H1 (cell line): Measurements from ENCODE around the gene AP1M1. TPM values are rescaled to one million over a fixed set of nuclear protein-coding genes. Genes with fewer than 3 reads are reported as not detected.

Source experiments
- CHD7 ChIP-seq: fragments of 300-600 bp; sonication (generic); IDR thresholded peaks from 2 replicates; pipeline ENCODE4 v1.7.1; 2012; ENCODE audit warnings: low read length, moderate library complexity, mild to moderate bottlenecking, inconsistent platforms; ENCODE audit not compliant: insufficient replicate concordance
- JUND ChIP-seq: IDR thresholded peaks from 2 replicates; pipeline ENCODE4 v1.6.1; 2011; ENCODE audit warnings: mild to moderate bottlenecking, improper control_type of control experiment, low read length
- TEAD4 ChIP-seq: IDR thresholded peaks from 2 replicates; pipeline ENCODE4 v1.6.1; 2012; ENCODE audit warnings: low read depth, low read length, inconsistent platforms, mixed read lengths
- polyA plus RNA-seq, 7 experiments: library from polyadenylated mRNA; depleted of rRNA in 3 of 7; stranded (reverse) in 5 of 7; unstranded in 2 of 7; fragments of >200 nt in 5 of 7; fragments of 200-250 nt in 2 of 7; gene quantifications; 1 replicate in 5 of 7; 2 replicates in 1 of 7; 4 replicates in 1 of 7; pipeline versions ENCODE4 v1.2.1 to v1.2.3, GENCODE V29; 2011 to 2013; ENCODE audit warnings: missing spikeins in 2 of 7, mixed read lengths in 2 of 7
- total RNA-seq: library from RNA; stranded (reverse); fragmentation: NEBNext Ultra II Directional; extraction: Animal tissue kit (Norgen Biotek cat#: 25700); gene quantifications from 2 replicates; pipeline ENCODE4 v1.2.1, GENCODE V29; 2021

Gene AP1M1
- total and polyA plus RNA-seq, 2 of the 8 experiments (the other 6 are each of a cell fraction or from before 2014, with no cell fraction given) = 30.9 to 37.5 TPM

GRCh38 chr19:16170134-16170533 is 27.6 kb upstream of the AP1M1 start (continued):
- no peak for TF ChIP-seq CHD7
- no peak for TF ChIP-seq TEAD4
- no peak for TF ChIP-seq JUND
